HL-60/S4 treated with phorbol 12-myristate 13-acetate at 8.2 ng/mL for 4 days and 3 days (cell line): ENCODE data around the gene RIN1.

Experiments used
- in situ Hi-C: fragments of 300-500 bp; cut with MboI; formaldehyde crosslinking; loops from 2 replicates; pipeline ENCODE4 v1.15.0; 2022; ENCODE audit warnings: low sequenced_read_pairs

Gene RIN1

GRCh38 chr11:66285250-66285947, 50.8 kb downstream of the RIN1 start:
- in situ Hi-C loops: no loop called here

GRCh38 chr11:66284526-66285078, 51.6 kb downstream of the RIN1 start:
- in situ Hi-C loops: no loop called here

GRCh38 chr11:66283461-66284105, 52.7 kb downstream of the RIN1 start:
- in situ Hi-C loops: no loop called here

- in situ Hi-C loops: no loop called here
These were observed 53.5 kb downstream of the RIN1 start for GRCh38 chr11:66282468-66283455.
